ENCODE results near the gene CA10.

CA10 gene

DNA sequence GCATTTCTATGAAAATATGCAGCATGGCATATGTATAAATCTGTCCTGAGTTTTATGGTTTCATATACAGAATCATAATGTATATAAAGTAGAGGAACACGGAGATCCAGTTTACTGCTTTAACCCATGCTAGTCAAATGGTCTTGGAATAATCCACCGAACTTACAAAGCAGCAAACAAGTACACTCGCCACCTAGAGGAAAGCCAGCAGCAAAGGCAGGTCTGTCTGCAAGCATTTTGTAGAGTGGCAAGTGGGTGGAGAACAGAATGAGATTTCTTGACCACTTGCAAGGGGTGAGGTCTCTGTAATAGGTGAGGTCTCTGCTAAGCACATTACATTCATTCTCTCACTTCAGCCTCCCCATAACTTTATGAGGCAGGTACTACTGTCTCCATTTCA lies 308.3 kb downstream of the CA10 start:
- Histone ChIP-seq H3K36me3 (no peaks in the 10 kb centered on the region), H3K27me3 (no peaks in the 10 kb centered on the region), H3K9me3 (no peaks in the 10 kb centered on the region), H3K4me3 (ENCODE audit: low read depth, low read length) (no peak overlapping the region), H3K4me1 (peaks cover 16% of the 10 kb centered on the region)
- TF ChIP-seq, protein P1, sequence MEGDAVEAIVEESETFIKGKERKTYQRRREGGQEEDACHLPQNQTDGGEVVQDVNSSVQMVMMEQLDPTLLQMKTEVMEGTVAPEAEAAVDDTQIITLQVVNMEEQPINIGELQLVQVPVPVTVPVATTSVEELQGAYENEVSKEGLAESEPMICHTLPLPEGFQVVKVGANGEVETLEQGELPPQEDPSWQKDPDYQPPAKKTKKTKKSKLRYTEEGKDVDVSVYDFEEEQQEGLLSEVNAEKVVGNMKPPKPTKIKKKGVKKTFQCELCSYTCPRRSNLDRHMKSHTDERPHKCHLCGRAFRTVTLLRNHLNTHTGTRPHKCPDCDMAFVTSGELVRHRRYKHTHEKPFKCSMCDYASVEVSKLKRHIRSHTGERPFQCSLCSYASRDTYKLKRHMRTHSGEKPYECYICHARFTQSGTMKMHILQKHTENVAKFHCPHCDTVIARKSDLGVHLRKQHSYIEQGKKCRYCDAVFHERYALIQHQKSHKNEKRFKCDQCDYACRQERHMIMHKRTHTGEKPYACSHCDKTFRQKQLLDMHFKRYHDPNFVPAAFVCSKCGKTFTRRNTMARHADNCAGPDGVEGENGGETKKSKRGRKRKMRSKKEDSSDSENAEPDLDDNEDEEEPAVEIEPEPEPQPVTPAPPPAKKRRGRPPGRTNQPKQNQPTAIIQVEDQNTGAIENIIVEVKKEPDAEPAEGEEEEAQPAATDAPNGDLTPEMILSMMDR (IDR thresholded peaks at IDR 0.05; ENCODE audit: low read depth, low read length): peak; percentile 57
- DNase-seq: no peak

DNA sequence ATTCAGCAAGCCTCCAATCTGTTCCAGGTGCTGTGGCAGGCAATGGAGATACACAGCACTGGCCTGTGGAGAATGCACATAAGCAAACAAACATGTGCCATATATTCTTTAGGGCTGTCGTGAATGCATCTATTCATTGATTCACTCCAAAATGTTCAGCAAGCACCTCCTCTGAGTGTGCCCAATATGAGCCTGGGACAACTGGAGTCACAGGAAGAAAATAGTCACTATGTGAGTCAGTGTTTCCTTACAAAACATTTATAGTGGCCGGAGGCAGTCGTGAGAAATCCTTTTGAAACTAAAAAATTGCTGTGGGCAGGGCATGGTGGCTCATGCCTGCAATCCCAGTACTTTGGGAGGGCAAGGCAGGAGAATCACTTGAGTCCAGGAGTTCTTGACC lies 310.1 kb downstream of the CA10 start:
- H3K4me1 ChIP-seq: peaks cover 24% of the 10 kb centered on the region
- TF ChIP-seq, protein P1 (IDR thresholded peaks at IDR 0.05; ENCODE audit: low read depth, low read length): no peak
- DNase-seq: no peak
- no peaks in the 10 kb centered on the region for H3K27me3 ChIP-seq
- no peak overlapping the region for H3K4me3 ChIP-seq (ENCODE audit: low read depth, low read length)
- no peaks in the 10 kb centered on the region for H3K9me3 ChIP-seq
- H3K36me3 ChIP-seq: no peaks in the 10 kb centered on the region

DNA sequence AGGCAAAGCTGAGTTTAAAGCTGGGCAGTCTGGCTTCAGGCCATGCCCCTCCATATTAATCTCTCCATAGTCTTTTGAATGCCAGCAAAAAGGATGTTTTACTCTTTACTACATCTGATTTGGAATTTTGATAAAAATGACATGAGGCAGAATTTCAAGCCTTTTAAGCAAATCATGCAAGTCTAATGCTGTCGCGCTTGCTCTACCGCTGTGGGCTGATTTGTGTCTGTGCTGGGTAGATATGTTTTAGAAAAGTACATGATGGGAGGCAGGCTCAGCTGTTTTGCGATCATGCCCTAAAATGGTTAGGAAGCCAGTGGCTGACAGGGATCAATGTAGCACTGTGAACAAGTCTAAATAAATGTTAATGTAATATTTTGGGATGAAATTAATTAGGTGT lies 311.9 kb downstream of the CA10 start:
- Histone ChIP-seq H3K36me3 (no peaks in the 10 kb centered on the region), H3K9me3 (no peaks in the 10 kb centered on the region), H3K4me3 (ENCODE audit: low read depth, low read length) (no peak overlapping the region), H3K27me3 (no peaks in the 10 kb centered on the region), H3K4me1 (peaks cover 24% of the 10 kb centered on the region)
- DNase-seq: no peak
- TF ChIP-seq, protein P1 (IDR thresholded peaks at IDR 0.05; ENCODE audit: low read depth, low read length): no peak

DNA sequence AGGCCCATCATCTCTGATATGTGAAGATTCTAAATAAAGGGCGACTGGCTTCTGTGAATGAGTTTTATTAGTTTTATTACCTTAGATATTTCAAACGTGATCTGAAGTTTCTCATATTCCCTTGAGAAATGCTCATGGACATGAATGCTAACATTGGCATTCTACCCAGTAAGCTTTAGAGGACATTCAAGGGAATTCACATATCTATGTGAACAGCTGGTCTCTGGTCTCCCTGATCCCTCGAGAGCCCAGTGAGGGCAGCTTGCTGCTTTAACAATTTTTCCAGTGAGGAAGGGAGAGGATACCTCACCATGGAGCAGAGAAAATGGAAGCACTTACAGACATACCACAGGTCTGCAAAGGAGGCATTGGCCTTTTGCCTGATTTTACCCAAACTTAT lies 312.7 kb downstream of the CA10 start:
- Histone ChIP-seq H3K36me3 (no peaks in the 10 kb centered on the region), H3K4me3 (ENCODE audit: low read depth, low read length) (no peak overlapping the region), H3K4me1 (peaks cover 24% of the 10 kb centered on the region), H3K27me3 (no peaks in the 10 kb centered on the region), H3K9me3 (no peaks in the 10 kb centered on the region)
- TF ChIP-seq, protein P1 (IDR thresholded peaks at IDR 0.05; ENCODE audit: low read depth, low read length): no peak
- DNase-seq: no peak

DNA sequence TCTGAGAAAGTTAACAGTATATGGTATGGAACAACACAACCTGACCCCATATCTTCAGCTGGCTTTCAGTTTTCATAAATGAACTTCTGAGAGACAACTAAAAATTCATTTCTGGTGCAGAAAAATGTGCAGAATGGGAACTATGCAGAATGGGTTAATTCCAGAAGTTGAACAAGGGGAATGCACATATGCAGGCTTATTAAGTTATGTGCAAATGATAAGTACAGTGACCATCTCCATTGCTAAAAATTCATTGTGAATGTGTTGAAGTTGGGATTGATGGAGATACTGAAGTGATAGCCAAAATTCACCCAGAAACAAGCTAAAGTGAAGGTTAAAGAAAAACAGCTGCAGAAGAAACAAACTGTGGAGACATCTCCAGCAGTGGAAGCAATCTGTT lies 315.8 kb downstream of the CA10 start:
- Histone ChIP-seq H3K9me3 (no peaks in the 10 kb centered on the region), H3K4me1 (peaks cover 21% of the 10 kb centered on the region), H3K4me3 (ENCODE audit: low read depth, low read length) (no peak overlapping the region), H3K27me3 (no peaks in the 10 kb centered on the region), H3K36me3 (no peaks in the 10 kb centered on the region)
- no peak for DNase-seq
- TF ChIP-seq, protein P1 (IDR thresholded peaks at IDR 0.05; ENCODE audit: low read depth, low read length): no peak

DNA sequence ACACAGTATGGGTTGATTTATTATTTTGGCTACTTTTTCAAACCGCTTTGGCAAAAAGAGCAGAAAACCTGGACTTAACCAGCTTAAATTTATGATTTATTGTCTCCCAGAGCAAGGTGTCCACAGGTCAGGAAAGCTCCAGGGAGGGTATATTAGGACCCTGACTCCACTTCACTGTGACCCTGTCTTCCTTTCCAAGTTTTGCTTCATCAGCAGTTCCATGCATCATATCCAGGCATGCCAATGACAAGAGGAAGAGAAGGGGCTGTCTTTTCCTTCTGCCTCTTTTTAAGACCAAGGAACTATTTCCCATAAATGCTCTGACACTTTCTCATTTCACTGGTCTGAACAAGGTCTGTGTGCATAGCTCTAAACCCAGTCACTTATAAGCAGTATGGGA lies 316.8 kb downstream of the CA10 start:
- Histone ChIP-seq H3K4me3 (ENCODE audit: low read depth, low read length) (no peak overlapping the region), H3K36me3 (no peaks in the 10 kb centered on the region), H3K4me1 (peaks cover 20% of the 10 kb centered on the region), H3K9me3 (no peaks in the 10 kb centered on the region), H3K27me3 (no peaks in the 10 kb centered on the region)
- DNase-seq: no peak
- TF ChIP-seq, protein P1 (IDR thresholded peaks at IDR 0.05; ENCODE audit: low read depth, low read length): no peak
